Lung (tissue), 12 donors: Measurements from ENCODE around the gene SRPK2. TPM values are rescaled to one million over a fixed set of nuclear protein-coding genes. Genes with fewer than 3 reads are reported as not detected.

ENCODE experiments used
- ATAC-seq: fragments of 200-7000 bp; cut with Tn5 transposase; one replicate; pipeline ENCODE4 v1.9.1; 2020; ENCODE audit warnings: moderate number of reproducible peaks; ENCODE audit not compliant: insufficient read depth, low FRiP score
- DNase-seq, 3 donors: peaks; one replicate each; pipeline ENCODE4 v3.0.0-alpha.2; 2013 to 2017
- H3K27ac ChIP-seq, 2 donors: one replicate each; pipeline ENCODE4 v1.5.1; 2013; ENCODE audit warnings: mild to moderate bottlenecking in 2 of 2, moderate library complexity in 2 of 2, control low read depth in 1 of 2, inconsistent platforms in 1 of 2, low read depth in 1 of 2, low read length in 1 of 2
- H3K27me3 ChIP-seq, 3 donors: one replicate each; pipeline ENCODE4 v1.5.1; 2013; ENCODE audit warnings: low read length in 2 of 3; ENCODE audit not compliant: control insufficient read depth in 3 of 3, insufficient read depth in 3 of 3
- H3K36me3 ChIP-seq, 4 donors: one replicate each; pipeline ENCODE4 v1.5.1; 2013; ENCODE audit warnings: low read length in 4 of 4, mild to moderate bottlenecking in 1 of 4, moderate library complexity in 1 of 4; ENCODE audit not compliant: control insufficient read depth in 4 of 4, insufficient read depth in 4 of 4
- H3K4me1 ChIP-seq, 5 donors: one replicate each; pipeline ENCODE4 v1.5.1; 2013; ENCODE audit warnings: low read length in 5 of 5, mild to moderate bottlenecking in 2 of 5, moderate library complexity in 1 of 5; ENCODE audit not compliant: control insufficient read depth in 5 of 5, insufficient read depth in 5 of 5
- H3K4me3 ChIP-seq: one replicate; pipeline ENCODE4 v1.5.1; 2013; ENCODE audit warnings: mild to moderate bottlenecking, control low read depth, moderate library complexity
- H3K9ac ChIP-seq, 2 donors: one replicate each; pipeline ENCODE4 v1.5.1; 2013; ENCODE audit warnings: low read length in 2 of 2, control low read depth in 1 of 2; ENCODE audit not compliant: insufficient read depth in 1 of 2
- H3K9me3 ChIP-seq, 4 donors: one replicate each; pipeline ENCODE4 v1.5.1; 2013; ENCODE audit warnings: low read length in 3 of 4, mild to moderate bottlenecking in 1 of 4, moderate library complexity in 1 of 4; ENCODE audit not compliant: control insufficient read depth in 4 of 4, insufficient read depth in 3 of 4
- CTCF ChIP-seq: IDR thresholded peaks from 2 replicates; pipeline ENCODE4 v1.5.1; 2012; ENCODE audit warnings: mild to moderate bottlenecking; ENCODE audit errors: control extremely low read depth, extremely low read depth
- WGBS, 2 donors: extraction: QIAGEN DNeasy Blood & Tissue Kit; methylation state at CpG; one replicate each; pipeline ENCODE4 v1.1.7; 2013; 5-methylcytosine and 5-hydroxymethylcytosine counted together
- polyA plus RNA-seq, 2 donors: library from polyadenylated mRNA; stranded (reverse); fragments of 200-250 nt; gene quantifications; one replicate each; pipeline ENCODE4 v1.2.1, GENCODE V29; 2013
- total RNA-seq, 2 donors: library from RNA; depleted of rRNA in 1 of 2; stranded (reverse); fragments of >200 nt in 1 of 2; gene quantifications; one replicate each; pipeline ENCODE4 v1.2.1, GENCODE V29; 2014 to 2021
- donor health status: control.
- donor health status: control.
- donor health status: Bipolar disorder and iron deficiency.
- donor health status: healthy.
- donor health status: DM: yes; HTN: yes; CAD: no.

SRPK2 gene
- total and polyA plus RNA-seq, 4 donors: 10.8 to 71.2 (median 23.2) TPM

GRCh38 chr7:105345003-105345402 is 43.7 kb downstream of the SRPK2 start:
- ATAC-seq (no peak), DNase-seq (peak in 1 of 3 donors; percentile 30)
- Histone ChIP-seq H3K27me3 (no peaks in the 10 kb centered on the region), H3K27ac (no peak overlapping the region), H3K9ac (no peak overlapping the region), H3K4me3 (no peak overlapping the region), H3K4me1 (peaks cover 0 to 6% (median 3%) of the 10 kb centered on the region in 5 donors), H3K36me3 (no peaks in the 10 kb centered on the region), H3K9me3 (no peaks in the 10 kb centered on the region)
- whole genome bisulfite sequencing, 2 donors: 77 to 88% methylated on average over 3 of the region's 3 CpGs
- TF ChIP-seq CTCF: no peak

GRCh38 chr7:105339404-105340323 is 49.1 kb downstream of the SRPK2 start:
- 86 to 92% methylated on average over 12 of the region's 12 CpGs for WGBS, 2 donors
- ATAC-seq: no peak
- no peak overlapping the region for H3K9ac ChIP-seq
- H3K36me3 ChIP-seq: no peaks in the 10 kb centered on the region
- no peak for DNase-seq
- no peak for TF ChIP-seq CTCF
- no peak overlapping the region for H3K27ac ChIP-seq
- no peaks in the 10 kb centered on the region for H3K27me3 ChIP-seq
- peaks cover 0 to 7% (median 2%) of the 10 kb centered on the region in 5 donors for H3K4me1 ChIP-seq
- no peaks in the 10 kb centered on the region for H3K9me3 ChIP-seq
- H3K4me3 ChIP-seq: no peak overlapping the region

DNA sequence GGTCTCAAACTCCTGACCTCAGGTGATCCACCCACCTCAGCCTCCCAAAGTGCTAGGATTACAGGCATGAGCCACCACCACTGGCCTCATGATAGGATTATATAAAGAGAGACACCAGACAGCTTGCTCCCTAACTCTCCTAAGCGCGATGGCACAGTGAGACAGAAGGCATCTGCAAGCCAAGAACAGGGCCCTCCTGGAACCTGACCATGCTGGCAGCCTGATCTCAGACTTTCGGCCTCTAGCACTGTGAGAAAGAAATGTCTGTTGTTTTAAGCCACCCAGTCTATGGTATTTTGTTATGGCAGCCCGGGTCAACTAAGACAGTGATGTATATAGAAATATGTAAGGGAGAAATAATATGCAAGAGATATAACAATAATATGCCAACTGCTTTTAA is 51.2 kb downstream of the SRPK2 start:
- Histone ChIP-seq H3K27me3 (no peaks in the 10 kb centered on the region), H3K9me3 (no peaks in the 10 kb centered on the region), H3K27ac (no peak overlapping the region), H3K4me3 (no peak overlapping the region), H3K36me3 (no peaks in the 10 kb centered on the region), H3K4me1 (peaks cover 0 to 5% (median 2%) of the 10 kb centered on the region in 5 donors), H3K9ac (no peak overlapping the region)
- WGBS, 2 donors: 90 to 97% methylated on average over 4 of the region's 4 CpGs
- DNase-seq (no peak), ATAC-seq (no peak)
- TF ChIP-seq CTCF: no peak
